ENCODE data around the gene MRPS6.

Gene MRPS6

DNA sequence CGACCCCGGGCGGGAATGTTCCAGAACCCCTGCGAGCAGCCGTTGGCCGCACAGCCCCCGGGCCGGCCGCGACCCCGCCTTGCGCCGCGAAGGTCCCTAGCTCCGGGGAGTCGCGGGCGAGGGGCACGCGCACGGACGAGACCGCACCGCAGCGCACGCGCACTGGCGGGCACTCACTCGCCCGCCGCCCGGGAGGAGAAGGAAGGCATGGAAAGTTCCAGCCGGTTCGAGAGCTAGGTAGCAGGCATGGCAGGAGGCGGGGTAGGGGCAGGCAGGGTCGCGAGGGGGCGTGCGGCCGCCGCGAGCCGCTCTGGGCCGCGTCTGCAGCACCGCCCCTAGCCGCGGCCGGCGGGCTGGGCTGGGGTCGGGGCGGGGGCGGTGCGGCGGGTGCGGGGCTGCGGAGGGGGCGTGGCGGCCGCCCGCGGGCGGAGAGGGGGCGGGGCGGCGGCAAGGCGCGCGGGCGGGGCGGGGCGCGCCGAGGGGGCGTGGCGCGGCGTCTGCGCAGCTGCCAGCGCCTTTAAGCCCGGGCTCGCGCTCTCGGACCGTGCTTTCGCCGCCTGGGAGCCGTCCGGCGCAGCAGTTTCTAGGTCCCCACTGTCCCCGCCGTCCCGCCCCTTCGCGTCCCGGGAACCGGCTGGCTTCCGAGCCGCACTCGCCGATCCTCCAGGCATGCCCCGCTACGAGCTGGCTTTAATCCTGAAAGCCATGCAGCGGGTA lies at the start of gene MRPS6, which contains the start of gene SLC5A3:
TSS of gene MRPS6 (plus strand) at position 547 of the 717 bp plus-strand sequence. CDS start at position 670, 123 bp downstream.
TSS of gene SLC5A3 (plus strand) at position 547 of the 717 bp plus-strand sequence. CDS start 21,621 bp downstream, outside the sequence.
- DNase-seq: peak; percentile 44

DNA sequence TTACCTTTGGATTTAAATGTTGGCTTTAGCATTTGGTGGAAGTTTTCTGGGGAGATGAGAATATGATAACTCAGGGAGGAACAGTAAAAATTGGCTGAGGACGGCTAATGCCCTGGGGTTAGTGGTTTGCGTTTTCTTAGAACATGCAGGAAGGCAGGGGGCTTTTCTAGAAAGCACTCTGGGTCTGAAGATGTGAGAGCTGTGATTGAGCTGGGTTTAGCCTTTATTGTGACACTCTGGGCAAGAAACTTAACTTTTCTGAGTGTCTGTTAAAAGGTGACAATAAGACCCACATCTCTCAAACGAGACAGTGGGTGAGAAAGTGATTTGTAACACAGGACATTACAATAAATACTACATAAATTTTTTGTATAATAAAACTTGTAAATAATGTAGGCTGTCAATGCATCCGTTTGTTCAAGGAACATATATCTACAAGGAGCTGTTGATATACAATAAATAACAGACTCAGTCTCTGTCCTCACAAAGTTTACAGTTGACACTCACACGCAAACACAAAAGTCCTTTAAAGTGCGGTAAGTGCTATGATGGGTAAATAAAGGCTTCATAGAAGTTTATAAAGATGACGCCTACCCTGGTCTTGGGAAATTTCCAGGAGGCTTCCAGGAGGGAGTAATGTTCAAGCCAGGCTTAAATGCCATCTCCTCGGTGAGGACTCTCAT lies 49.5 kb upstream of the MRPS6 start:
- no peak for DNase-seq

GRCh38 chr21:34024374-34024693 lies 49.0 kb upstream of the MRPS6 start:
- DNase-seq: no peak

DNA sequence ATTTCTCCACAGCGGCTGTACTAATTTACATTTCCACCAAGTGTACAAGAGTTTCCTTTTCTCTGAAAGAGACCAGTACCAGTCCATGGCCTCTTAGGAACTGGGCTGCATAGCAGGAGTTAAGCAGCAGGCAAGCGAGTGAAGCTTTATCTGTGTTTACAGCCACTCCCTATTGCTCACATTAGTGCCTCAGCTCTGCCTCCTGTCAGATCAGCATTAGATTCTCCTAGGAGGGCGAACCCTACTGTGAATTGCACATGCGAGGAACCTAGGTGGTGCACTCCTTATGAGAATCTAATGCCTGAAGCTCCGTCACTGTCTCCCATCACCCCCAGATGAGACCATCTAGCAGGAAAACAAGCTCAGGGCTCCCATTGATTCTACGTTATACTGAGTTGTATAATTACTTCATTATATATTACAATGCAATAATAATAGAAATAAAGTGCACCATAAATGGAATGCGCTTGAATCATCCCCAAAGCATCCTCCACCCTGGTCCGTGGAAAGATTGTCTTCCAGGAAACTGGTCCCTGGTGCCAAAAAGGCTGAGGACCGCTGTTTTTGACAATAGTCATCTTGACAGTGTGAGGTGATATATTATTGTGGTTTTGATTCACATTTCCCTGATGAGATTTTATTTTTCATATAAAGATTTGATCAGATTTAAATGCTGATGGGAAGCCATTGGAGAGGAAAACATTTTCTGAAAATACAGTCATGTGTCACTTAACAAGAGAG lies 45.5 kb upstream of the MRPS6 start:
- DNase-seq: no peak

DNA sequence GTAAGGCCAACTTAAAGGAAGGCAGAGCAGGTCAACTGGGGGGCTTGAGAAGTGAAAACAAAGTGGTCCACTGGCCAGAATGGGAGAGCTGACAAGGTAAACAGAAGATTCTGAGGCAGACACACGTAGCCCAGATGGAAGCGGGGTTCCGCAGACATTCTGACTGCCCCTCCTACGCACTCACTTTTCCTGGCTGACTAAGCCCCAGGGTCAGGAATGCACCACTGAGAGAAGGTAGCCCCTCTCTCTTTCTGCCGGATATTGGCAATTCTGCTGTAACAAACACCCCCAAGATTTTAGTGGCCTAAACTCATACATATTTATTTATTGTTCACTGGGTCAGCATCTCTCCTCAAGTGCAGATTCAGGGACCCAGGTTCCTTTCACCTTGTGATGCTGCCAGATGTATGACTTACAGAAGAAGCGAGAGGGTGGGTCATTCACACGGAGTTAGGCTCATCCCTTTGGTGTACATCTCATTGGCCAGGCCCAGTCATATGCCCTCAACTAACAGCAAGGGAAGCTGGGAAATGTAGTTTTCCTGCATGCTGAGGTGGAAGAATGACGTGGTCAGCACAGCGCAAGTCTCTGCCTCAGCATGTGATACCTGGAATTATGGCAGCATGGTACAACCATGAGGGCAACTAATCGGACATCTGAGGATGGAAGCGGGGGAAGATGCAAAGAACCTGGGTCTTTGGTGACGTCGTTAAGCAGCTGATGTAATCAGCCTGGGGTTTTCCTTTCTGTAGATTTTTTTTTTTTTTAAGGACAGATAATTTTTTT lies 43.4 kb upstream of the MRPS6 start:
- DNase-seq: no peak

- DNase-seq: no peak
Observed at GRCh38 chr21:34031835-34032370, 41.5 kb upstream of the MRPS6 start.

DNA sequence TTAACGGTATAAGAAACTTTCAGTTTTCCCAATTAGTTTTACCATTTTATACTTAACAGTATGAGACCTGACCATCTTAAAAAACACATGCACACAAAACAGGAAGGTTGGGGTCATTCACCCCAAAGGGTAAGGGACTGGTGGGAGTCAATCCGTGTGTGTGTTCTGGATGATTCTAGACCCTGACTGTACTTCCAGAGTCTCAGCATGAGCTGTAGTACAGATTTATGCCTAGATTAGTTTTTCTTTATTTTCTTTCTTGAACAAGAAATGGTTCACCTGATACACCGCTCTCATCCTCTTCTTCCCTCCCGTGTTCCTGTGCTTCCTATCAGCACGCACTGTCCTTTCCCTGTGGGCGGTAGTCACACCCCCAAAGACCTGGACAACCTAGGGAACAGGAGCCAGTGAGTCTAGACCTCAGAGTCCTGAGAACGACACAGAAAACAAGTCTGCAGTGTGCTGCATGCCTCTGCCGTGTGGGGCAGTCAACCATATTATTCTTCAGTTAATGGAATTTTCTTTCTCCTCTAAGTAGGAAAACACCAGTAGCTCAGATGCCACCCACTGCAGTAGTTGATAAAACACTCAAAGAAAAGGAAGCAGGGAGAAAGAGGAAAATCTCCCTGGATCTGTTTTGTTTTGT lies 38.9 kb upstream of the MRPS6 start:
- DNase-seq: no peak

GRCh38 chr21:34035619-34036354 lies 37.6 kb upstream of the MRPS6 start:
- DNase-seq: no peak

GRCh38 chr21:34037009-34037795 lies 36.2 kb upstream of the MRPS6 start:
- DNase-seq: no peak

DNA sequence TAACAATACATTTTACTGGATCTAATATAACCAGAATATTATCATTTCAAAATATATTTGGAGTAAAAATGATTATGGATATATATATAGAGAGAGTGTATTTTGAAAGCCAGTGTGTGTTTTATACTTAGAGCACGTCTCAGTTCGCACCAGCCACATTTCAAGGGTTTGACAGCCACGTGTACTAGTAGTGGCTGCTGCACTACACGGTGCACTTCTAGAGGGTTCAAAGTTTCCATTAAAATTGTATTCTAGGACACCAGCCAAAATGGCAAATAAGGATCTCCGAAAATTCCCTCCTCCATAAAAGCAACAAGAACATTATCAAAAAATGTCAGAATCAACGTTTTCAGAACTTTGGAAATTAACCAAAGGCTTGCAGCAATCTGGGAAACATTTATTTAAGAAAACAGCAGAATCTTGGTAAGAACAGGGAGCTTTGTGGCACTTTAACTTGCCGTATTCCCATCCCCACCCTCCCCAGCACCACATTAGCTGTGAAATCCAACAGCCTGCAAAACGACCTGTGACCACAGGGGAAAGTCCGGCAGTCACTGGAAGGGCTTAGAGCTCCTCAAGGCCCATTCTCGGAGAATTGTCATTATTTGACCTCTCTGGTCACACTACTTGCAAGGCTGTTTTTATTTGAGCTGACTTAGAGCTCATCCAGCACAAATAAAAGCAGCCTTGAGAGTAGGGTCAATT lies 33.5 kb upstream of the MRPS6 start:
- no peak for DNase-seq

GRCh38 chr21:34042735-34043134 lies 30.6 kb upstream of the MRPS6 start:
- DNase-seq: no peak

GRCh38 chr21:34043333-34043732 lies 30.0 kb upstream of the MRPS6 start:
- DNase-seq: no peak

DNA sequence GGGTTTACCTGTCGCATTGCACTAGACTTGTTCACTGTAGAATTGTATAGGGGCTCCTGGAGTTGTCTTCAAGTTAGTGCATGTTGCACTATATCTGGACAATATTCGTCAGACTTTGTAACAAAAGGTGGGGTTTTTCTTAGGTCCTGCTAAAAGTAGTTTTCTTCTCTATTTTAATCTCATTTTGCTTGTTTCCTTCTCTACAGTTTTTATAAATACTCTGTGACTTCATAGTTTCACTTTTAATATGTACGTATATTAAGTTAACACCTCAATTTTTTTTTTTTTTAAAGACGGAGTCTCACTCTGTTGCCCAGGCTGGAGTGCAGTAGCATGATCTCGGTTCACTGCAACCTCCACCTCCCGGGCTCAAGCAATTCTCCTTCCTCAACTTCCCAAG lies 26.5 kb upstream of the MRPS6 start:
- DNase-seq: no peak

DNA sequence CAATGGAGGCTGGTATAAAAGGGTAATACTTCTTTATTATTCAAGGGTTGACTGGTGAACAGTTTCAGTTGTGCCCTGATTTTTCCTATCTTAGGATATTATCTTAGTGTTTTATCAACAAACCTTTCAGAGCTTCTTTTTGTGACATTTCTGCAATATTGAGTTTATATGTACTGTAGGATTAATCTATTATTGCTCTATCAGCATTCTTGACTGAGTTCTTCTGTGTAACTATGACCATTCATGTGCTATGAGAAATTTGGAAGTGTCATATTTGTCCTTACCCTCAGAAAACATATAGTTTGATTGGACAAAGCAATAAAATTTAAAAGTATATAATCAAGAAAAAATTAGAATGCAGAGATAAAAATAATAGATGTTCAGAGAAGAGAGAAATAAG lies 25.5 kb upstream of the MRPS6 start:
- no peak for DNase-seq

DNA sequence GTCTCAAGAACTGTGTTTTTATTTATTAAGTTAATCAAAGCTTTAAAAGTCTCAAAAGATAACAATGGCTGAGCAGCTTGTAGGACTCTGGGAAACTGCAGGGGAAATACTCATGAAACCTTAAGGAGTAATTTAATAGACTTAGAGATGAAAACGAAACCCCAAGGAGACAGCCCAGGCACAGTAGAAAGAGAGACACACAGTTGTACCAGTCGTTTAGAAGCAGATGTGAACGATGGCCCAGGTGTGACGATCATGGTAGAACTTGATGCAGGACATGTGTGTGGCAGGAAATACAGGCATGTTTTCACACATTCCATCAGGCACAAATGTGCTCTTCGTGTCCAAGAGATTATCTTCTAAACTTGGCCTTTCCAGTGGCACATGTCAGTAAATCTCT lies 21.2 kb upstream of the MRPS6 start:
- no peak for DNase-seq

- no peak for DNase-seq
Observed at GRCh38 chr21:34054259-34054658, 19.1 kb upstream of the MRPS6 start.

- no peak for DNase-seq
Observed at GRCh38 chr21:34055615-34056014, 17.8 kb upstream of the MRPS6 start.

DNA sequence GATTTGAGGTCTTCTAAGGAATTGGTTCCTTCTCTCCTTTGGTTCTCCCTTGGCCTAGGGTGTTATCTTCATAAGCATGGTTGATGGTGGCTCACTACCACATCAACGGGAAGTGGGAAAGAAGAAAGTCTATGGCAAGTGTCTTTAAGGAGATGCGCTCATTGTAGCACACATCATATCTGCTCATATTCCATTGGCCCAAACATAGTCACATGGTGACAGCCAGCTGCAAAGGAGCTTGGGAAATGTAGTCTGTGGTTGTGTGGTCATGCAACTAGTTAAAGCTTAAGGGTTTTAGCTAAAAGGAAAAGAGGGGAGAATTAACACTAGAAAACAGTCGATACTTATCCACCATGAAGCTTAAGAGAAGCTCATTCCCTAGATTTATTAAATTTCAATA lies 11.4 kb upstream of the MRPS6 start:
- DNase-seq: no peak

GRCh38 chr21:34065027-34065426 lies 8.4 kb upstream of the MRPS6 start:
- DNase-seq: no peak

- no peak for DNase-seq
Observed at GRCh38 chr21:34071683-34072082, 1.7 kb upstream of the MRPS6 start.
